ENCODE results near the gene VWF.

The VWF gene

DNA sequence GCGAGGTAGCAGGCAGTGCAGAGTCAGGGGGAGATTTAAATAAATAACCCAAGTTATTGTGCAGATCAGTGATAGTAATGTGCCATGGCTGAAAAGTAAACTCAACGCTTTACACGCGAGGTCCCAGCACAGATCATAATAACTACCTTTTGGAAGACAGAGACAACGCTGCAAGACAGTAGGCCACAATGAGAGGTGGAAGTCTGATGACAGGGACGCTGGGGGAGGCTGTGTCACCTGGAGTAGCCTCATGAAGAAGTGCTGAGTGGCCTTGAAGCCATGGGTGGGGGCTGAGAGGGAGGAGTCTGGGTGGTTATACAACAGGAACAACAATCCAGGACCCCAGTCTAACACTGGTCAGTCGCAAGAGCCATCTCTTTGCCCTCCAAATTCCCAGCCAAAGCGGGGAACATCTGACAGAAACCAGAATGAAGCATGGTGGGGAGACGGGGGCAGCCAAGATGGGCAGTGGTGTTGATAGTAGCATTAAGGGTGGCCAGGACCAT lies 207.6 kb downstream of the VWF start:
- FAIRE-seq (no peak), DNase-seq (ENCODE audit: low spot score) (no peak)

DNA sequence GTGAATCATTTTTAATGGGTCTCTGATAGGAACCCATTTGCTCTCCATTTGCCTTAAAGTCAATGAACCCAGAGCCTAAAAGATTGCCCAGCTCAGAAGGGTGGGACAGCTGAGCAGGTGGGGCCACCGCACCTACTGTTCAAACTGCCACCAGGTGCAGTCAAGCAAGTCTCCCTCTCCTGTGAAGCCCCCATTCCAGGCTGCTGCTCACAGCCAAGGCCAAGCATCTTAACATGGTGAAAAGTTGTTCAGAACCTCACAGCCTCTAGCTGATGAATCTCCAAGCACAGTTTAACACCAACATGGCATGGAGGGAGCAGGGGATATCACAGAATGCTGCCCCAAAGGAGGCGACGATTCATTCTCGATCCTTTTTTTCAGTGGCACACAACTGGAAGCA lies 209.0 kb downstream of the VWF start:
- FAIRE-seq (no peak), DNase-seq (ENCODE audit: low spot score) (no peak)

DNA sequence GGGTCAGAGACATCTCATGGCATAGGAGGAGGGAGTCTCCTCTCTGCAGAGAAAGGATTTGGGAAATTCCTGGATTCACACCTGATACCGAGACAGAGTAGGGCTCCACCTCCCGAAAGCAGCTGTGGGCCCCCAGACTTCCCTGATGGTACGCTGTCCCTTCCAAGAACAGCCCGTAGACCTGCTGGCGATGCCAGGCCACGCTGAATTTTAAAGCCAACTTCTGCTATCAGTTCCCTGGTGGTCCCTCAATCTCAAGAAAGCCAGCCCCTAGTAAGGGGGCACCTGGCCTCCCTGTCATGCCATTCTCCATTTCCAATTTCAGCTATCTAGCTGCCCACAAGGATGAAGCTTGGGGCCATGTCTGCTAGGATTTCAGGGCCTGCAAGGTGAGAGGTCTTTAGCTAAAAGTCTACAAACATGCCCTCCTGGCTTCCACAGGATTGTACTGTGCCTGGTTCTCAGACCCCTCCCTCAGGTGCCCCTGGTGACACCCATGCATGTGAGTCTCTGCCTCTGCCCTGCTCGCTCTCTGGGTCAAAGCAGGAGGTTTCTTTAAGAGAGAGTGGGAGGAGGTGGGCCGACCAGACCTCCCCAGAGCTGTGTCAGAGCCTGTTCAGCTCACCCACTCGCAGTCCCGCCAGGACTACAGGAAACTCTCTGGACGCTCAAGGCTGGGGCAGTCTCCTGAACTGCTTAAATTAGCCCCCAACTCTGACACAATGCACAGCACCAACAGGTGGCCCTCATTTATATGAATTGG lies 209.9 kb downstream of the VWF start:
- FAIRE-seq (no peak), DNase-seq (ENCODE audit: low spot score) (no peak)

DNA sequence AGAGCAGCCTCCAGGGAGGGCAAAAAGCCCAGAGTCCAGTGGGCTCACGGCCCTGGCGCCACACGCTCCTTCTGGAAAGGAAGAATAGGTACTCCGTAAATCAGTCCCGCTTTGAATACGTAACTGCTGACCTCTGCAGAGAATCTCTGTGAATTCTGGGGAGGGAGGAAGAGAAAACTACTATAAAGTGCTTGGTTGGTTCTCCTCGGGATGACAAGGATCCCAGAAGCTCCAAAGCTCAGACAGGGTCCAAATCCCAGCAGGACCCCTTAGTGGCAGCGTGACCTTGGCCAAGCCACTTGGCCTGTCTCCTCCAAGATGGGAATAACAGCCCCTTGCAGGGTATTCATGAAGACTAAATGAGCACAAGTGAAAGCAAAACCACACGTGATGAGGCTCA lies 211.1 kb downstream of the VWF start:
- FAIRE-seq (no peak), DNase-seq (ENCODE audit: low spot score) (no peak)

DNA sequence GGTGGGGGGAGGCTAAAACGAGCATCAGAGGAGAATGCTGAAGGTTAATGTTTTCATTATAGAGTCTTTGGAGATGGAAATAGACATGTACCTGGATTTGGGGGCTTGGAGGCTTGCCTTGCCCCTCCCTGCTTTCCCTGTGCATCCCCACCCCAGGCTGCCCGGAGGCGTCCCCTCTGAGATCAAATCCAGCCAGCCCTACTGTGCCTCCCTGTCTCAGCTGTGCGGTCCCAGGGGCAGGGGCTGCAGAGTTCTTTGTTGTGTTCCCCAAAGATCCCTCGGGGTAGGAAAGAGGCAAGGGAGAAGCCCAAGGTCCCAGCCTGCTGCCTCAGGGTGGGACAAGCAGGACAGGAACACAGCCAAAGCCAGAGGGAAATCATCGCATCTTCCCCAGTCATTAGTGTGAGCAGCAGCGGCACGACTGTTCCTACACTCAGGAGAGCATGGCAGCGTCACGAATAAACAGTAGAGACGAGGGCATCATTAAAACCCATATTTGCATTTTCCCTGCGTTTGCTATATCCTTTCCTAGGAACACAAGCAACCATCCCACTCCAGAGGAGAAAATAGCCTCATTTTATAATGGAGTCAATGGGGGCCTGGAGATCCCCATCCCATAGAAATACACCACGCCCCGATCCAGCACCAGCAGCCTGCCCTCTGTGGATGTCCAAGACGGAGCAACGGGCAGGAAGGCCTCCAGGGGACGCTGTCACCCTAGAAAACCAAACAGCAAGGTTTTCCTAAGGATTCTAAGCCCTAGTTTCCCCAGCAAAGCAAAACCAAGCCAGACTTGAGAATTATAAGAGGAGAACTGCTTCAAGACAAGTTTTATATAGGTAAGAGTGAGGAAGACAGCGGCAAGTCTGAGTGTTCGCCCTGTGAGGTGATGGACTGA lies 211.8 kb downstream of the VWF start:
- DNase-seq (ENCODE audit: low spot score) (no peak), FAIRE-seq (no peak)

DNA sequence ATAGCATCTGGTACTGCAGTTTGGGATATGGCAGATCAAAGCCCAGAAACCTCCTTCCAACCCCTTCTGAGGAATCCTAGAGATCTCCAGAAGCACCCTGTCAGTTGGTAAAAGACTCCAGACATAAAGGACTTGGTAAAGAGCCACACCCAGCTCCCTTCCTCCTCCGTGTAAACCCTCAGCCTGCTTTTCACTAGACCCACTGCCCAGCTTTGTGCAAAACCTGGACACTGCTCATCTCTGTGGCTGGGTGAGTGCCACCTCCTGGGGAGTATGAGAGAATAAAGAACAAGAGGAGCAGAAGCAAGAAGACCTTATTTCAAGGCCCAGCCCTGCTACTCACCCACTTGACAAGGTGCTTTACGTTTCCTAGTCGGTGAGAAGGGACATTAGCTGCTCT lies 212.5 kb downstream of the VWF start:
- FAIRE-seq = no peak
- DNase-seq (ENCODE audit: low spot score) = no peak

DNA sequence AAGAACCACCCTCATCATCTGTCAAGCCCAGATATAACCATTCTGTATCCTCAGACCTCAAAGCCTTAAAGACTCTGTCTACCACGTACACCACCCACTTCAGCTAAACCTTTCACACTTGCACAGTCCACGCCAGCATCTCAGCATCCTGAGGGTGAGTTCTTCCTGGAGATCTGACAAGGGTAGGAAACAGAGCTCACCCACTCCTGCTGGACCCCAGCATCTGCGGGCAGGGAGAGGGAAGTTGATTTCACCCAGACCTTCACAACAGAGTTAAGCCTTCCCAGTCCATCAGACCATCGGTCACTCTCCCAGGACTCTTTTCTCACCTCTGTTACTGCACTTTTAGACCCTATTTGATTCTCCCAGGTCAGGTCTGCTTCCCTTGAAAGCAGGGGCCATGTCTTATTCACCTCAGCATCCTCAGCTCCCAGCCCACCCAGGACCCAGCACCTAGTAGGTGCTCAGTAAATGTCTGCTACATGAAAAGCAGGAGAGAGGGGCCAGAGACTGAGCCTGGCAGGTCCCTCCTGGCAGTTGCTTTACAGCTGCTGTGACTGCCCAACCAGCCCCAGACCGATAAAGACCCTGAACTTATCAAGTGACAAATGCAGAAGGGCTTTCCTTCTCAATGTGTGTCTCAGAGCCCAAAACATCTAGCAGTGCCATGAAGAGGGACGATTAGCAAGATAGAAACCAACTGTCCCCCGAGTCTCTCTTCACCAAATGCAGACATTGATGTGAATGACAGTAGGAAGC lies 213.5 kb downstream of the VWF start:
- FAIRE-seq = no peak

DNA sequence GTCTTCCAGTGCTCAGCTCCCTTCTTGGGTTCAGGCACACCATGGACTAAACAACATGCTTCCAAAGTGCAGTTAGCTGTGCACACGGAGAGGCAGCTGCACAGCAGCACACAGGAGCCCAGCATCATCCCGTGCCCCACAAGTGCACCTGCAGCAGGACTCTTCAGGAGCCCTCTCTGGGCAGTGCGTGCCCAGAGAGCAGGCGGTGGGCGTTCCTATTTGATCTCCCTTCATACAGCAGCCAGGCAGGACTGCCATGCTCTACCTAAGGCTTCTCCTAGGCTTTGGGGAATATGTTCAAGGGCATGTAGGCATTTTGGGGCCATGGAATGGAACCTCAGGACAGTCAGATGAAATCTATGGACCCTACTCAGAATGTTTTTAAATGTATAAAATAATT lies 214.9 kb downstream of the VWF start:
- FAIRE-seq (no peak), DNase-seq (ENCODE audit: low spot score) (no peak)

More for the DNA sequence above, 213.5 kb downstream of the VWF start:
- no peak for DNase-seq (ENCODE audit: low spot score)

DNA sequence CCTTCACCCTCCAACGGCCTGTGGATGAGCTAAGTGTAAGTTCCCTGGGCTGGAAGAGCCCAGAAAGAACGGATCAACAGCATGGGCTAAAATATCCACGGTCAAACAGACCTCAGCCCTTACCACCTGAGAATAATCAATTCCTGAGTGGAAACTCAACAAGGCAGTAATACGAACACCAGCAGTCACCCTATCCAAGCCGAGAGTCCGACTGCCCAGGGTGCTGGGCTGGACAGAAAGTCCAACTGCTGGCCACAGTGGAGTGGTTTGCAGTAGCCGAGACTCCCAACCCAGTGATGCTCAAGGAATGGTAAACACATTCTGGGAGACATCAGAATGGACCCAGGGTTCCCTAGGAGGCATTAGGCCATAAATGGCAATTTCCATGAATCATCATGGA lies 216.2 kb downstream of the VWF start:
- FAIRE-seq (no peak), DNase-seq (ENCODE audit: low spot score) (no peak)

DNA sequence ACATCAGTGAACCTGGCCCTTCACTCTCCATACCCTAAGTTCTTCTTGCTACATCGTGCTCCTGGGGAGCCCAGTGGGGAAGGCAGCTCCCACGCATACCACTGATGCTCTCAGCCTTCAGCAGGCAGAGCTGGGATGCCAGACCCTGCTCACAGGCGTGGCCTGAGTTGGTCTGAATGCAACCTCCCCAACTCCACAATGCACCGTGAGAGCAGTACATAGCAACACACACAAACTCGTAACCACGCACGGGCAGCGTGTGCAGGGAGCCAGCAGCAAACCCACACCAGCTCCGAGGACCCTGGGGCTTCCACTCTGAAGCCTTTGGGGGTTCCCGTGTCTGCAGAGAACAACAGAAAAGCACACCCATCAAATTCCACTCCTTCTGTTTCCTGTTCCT lies 216.7 kb downstream of the VWF start:
- DNase-seq (ENCODE audit: low spot score) (no peak), FAIRE-seq (no peak)

DNA sequence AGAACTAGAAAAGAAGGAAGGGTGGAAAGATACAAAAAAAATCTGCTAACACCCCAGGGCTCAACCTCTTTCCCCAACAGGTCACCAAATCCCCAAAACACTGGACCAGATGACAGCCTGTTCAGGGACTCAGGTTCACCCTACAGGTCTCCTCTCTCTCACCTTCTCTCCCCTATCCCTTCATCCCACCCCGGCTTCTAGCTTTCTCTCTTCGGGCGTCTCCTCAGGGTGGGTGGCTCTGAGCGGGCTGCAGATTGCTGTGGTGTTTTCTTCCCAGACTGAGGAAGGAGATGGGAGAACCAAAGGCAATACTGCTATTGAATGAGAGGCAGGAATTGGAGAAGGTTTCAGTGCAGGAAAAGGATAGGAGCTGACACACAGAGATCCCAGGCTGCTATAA lies 218.7 kb downstream of the VWF start:
- no peak for DNase-seq (ENCODE audit: low spot score)
- FAIRE-seq = no peak

DNA sequence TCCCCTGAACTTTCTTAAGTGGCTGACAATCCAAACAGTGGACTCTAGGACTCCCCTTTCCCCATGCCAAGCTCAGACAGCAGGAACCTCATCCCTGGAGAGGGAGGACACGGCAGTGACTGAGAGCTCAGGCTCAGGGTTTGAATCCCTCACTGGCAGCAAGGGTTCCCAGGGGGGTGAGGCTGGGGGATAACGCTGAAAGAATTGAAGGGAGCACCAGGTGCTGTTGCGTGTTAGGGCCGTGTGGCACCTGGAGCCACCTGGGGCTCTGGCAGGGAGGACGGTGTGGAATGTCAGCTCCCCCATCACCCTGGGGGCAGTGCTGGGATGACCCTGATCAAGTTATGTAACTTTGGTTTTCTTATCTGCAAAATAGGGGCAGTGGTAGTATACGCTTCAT lies 219.5 kb downstream of the VWF start:
- FAIRE-seq (no peak), DNase-seq (ENCODE audit: low spot score) (no peak)

DNA sequence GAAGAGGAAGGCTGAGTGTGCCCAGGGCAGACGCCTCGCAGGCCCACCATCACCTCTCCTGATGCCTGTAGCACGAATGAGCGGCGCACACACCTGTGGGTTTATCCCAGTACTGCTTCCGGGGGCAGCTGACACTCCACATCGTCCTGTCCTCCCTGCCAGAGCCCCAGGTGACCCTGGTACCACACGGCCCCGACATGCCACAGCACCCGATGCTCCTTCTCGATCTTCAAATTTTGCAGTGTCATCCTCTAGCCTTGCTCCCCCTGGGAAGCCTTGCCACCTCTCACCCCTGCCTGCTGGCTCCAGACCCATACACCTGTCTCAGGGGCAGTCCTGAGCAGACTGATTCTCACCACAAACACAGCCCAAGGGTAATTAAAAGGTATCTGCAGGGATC lies 220.0 kb downstream of the VWF start:
- FAIRE-seq = no peak
- DNase-seq (ENCODE audit: low spot score) = no peak

DNA sequence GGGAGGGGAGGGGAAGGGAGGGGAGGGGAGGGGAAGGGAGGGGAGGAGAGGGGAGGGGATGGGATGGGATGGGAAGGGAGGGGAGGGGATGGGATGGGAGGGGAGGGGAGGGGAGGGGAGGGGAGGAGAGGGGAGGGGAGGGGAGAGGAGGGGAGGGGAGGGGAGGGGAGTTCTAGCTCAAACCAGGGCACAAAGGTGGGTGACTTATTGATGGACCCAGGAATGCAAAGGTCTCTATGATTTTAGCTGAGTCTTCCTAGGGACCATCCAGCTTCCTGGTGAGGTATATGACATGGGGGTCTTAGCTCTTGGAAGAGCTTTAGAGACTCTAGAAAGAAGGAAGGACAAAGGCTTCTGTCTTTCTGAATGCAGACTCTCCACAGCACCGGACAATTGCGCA lies 221.7 kb downstream of the VWF start:
- DNase-seq (ENCODE audit: low spot score) (no peak), FAIRE-seq (no peak)

DNA sequence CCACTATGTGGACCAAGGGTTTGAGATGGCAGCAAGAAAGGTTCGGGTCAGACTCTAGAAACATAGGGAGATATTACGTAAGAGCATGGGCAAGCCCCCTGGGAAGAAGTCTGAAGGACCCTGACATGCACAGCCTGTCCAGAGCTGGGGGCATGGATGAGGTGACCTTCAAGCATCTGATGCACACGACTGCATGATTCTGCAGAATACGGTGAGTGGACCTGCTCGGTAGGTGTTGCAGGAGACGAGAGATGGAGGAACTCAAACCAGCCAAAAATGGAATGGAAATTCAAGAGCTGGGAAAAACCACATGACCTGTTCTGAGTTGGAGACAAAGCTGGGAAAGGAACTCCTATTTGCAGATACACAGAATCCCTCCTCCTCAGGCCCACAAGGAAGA lies 223.1 kb downstream of the VWF start:
- DNase-seq (ENCODE audit: low spot score) (no peak), FAIRE-seq (no peak)

DNA sequence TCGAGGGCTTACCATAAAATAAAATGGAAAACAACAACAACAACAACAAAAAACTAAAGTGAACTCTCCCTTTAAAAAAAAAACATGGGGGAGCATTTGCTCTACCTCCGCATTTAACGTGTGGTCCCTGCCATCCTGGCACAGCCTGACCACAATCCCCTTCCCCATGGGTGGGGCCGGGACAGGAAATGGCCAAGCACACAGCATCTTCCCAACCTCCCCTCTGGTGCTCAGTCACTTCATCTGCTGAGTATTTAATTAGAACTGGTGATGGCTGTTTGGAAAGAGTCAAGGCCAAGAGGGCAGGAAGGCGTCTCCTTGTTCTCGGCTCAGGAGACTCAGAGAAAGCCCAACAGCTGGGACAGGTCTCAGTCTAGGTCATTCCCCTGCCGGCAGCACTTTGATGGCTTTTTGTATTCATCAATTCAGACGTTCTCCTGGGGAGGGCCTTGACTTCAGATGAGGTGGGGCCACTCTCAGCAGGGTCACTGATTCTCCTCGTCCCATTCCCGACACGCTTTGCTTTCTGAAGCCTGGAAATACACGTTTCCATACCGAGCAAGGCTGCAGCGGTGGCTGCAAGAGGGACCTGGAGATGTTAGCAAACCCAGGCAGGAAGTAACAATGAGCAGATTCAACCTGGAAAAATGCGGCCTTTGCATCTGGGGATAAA lies 223.8 kb downstream of the VWF start:
- FAIRE-seq (no peak), DNase-seq (ENCODE audit: low spot score) (no peak)

DNA sequence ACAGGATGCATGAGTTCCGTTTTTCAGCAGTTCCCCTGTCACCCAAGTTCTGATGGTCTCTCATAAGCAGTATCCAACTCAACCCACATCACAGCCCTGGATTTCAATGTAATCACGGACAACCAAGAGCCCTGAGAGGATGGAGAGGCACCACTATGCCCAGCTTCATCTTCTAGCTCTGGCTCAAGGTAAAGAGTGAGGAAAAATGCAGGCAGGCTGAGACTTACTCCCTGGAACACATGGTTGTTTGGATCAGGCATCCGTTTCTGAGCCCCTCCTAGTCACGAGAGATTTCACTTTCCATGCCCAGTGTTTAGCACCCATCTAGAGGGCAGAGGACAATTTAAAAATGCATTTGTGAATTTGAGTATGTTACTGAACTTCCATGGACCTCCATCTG lies 224.4 kb downstream of the VWF start:
- FAIRE-seq (no peak), DNase-seq (ENCODE audit: low spot score) (no peak)

DNA sequence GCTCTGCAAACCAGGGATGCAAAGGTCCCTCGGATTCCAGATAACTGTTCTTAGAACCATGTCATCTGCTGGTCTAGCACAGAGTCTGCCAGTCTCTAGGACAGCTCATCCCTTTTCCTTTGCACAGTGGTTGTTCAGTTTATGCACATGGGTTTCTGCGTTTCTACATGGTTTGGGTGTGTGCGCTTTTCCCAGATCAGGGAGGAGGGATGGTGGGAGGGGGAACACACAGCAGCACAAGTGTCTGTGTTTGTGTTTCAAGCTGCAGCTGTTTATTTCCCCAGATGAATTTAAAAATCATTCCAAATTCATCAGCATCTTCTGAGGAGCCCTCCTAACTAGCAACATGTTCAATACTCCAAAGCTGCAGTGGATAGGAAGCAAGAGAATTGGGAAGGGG lies 224.8 kb downstream of the VWF start:
- FAIRE-seq = no peak
- DNase-seq (ENCODE audit: low spot score) = no peak

DNA sequence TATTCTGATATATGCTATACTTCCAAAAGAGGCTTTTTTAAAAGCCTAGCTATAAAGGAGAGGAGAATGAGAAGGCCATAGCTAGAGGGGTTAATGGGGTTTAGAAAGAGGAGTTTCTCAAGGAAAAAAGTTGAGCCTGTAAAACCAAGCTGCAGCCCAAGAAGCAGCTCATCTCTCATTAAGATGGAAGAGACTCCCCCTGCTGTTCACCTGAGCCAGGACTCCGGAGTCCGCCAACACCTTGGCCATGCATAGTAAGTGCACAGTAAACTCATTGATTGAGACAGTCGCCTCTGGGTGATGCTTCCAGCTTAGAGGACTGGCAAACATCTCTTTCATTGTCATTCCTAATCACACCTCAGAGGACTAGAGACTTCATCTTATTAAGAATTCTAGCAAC lies 225.6 kb downstream of the VWF start:
- FAIRE-seq (no peak), DNase-seq (ENCODE audit: low spot score) (no peak)
